GM19452 (cell line): ENCODE data around the gene TRAPPC10.

Source experiments
- ATAC-seq: cut with Tn5 transposase; IDR thresholded peaks from one replicate; pipeline ENCODE4 v1.9.1; 2021; ENCODE audit not compliant: unreplicated experiment

The TRAPPC10 gene

DNA sequence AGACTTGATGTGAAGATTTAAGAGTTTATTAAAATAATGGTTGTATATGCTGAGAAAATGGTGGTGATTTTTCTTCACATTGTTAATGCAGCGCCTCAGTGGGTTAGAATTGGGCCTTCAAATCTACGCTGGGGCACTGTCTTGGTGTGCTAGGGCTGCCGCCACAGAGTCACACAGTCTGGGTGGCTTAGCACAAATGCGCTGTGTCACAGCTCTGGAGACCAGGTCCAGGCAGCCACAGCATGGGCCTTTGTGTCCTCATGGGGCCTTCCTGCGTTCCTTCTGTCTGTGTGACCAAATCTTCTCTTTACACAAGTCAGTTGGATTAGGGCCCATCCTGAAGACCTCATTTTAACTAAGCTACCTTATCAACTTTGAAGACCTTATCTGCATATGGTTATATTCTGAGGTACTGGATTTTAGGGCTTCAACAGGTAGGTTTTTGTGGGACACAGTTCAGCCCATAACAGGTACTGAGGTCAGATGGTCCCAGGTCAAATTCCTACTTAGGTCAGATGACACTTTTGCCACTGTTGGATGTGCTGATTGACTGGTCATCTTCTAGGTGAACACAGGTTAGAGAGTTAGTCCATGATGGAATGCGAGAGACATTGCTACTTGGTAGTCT lies 17.5 kb downstream of the TRAPPC10 start:
- no peak for ATAC-seq

- no peak for ATAC-seq
Measured at GRCh38 chr21:44035244-44035643, 23.1 kb downstream of the TRAPPC10 start.

GRCh38 chr21:44038063-44038462 lies 26.0 kb downstream of the TRAPPC10 start:
- no peak for ATAC-seq

DNA sequence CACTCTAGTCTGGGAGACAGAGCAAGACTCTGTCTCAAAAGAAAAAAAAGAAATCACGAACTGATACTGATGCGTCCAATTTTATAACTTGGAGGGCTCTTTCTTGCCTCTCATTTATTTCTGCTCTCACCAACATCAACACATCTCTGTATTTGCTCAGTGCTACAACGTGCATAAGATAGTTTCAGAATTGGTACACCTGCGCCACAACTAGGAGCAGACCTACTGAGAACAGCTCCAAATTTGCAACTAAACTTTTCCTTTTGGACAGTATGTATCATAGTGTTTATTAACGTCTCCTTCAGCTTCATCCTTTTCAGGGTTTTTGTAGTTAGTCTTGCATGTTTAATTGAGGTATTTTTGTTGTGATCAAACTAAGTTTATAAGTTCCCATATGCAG lies 27.7 kb downstream of the TRAPPC10 start:
- ATAC-seq = no peak

DNA sequence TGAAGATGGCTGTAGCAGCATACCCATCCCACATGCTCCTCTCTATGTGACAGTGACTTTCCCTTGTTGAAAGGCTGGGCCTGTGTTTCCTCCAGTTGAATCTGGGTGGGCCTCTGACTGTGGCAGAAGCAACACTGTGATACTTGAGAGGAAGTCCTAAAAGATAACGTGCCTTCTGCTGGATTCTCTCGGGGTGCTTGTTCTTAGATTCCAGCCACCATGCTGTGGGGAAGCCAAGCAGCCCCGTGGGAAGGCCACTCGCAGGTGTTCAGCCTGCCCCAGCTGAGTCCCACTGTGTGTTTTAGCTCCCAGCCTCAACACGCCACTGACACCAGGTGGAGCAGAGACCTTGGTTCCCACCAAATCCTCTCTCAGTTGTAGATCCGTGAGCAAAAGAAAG lies 31.5 kb downstream of the TRAPPC10 start:
- ATAC-seq = no peak

DNA sequence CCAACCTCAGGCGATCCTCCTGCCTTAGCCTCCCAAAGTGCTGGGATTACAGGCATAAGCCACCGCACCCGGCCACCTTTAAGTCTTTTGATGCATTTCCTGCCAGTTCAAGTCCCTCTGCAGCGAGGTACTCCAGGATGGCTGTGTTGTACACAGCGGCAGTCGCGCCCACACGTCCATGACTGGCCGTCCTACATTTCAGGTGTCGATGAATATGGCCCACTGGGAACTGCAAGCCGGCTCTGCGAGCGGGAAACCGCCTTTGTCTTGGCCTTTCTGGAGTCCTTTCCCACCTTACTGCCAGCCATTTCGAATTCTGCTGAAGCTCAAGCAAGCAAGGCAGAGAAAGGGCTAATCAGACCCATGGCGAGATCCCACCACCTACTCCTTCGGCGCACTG lies 34.6 kb downstream of the TRAPPC10 start:
- ATAC-seq = no peak

- no peak for ATAC-seq
Measured at GRCh38 chr21:44047996-44048560, 36.0 kb downstream of the TRAPPC10 start.

GRCh38 chr21:44049182-44049581 lies 37.1 kb downstream of the TRAPPC10 start:
- ATAC-seq = no peak

- no peak for ATAC-seq
Measured at GRCh38 chr21:44049606-44050005, 37.5 kb downstream of the TRAPPC10 start.

GRCh38 chr21:44050276-44050675 lies 38.2 kb downstream of the TRAPPC10 start:
- ATAC-seq = no peak

GRCh38 chr21:44051462-44051941 lies 39.4 kb downstream of the TRAPPC10 start:
- ATAC-seq = no peak

- no peak for ATAC-seq
Measured at GRCh38 chr21:44052071-44052829, 40.1 kb downstream of the TRAPPC10 start.

DNA sequence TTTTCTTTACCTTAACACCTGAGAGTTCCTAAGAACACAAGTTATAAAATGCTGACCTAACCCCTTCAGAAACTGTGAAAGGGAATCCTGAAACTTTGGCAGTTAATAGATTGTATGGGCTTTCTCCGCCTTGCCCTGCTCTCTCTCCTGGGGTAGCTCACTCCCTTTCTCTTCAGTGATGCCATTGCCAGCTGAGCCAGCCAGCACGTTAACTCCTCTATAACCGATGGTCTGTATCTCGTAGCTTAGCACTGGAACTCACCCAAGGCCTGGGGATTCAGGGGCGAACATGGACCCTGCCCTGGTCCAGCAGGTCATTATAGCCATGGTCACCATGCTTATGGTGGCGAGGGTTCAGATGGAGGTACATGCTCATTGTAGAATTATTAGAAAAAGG lies 40.7 kb downstream of the TRAPPC10 start:
- no peak for ATAC-seq

- no peak for ATAC-seq
Measured at GRCh38 chr21:44053567-44053966, 41.5 kb downstream of the TRAPPC10 start.

DNA sequence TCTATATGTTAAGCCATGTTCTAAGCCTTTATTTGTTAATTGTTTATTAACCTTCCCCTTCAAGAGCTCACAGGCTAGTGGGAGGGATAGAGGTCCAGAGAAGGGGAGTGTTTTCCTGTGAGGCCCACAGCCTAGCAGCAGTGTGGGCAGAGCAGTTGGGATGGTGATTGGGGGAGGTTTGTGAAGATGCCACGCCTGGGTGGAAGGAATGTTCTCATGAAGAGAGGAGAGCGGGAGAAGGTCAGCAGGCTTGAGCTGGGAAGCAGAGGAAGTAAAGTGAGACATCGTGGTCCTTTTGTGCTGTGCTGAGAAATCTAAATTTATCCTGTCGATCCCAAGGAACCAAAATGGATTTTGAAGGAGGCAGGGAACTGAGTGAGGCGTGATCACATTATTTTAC lies 42.6 kb downstream of the TRAPPC10 start:
- no peak for ATAC-seq

GRCh38 chr21:44057055-44057454 lies 44.9 kb downstream of the TRAPPC10 start:
- no peak for ATAC-seq

DNA sequence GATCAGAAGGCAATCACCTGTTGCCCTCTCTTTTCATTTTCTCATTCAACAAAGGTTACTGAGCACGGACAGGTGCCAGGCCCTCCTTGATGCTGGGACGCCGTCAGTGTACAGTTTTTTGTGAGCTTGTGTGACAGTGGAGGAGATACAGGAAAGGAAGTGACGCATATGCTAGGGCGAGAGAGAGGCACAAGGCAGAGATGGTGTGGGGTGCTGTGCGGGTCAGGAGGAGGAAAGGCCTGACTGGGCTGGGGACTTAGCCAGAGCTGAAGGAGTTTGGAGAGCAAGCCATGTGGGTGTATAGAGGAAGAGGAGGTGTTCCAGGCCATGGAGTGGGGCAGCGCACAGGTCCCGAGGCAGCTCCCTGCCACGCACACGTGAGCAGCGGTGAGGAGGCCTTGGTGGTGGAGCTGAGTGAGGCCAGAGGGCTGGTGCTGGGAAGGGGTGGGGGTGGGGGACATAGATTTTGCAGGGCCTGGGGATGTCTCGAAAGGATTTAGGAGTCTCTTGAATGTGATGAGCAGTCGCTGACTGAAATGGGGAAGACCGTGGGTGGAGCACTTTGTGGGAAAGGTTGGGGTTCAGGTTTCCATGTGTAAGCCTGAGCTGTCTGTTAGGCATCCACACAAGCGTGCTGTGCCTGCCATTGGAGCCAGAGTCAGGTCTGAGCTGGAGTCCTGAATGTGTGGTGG lies 46.0 kb downstream of the TRAPPC10 start:
- no peak for ATAC-seq

GRCh38 chr21:44058652-44058964 lies 46.5 kb downstream of the TRAPPC10 start:
- no peak for ATAC-seq

GRCh38 chr21:44058981-44059380 lies 46.9 kb downstream of the TRAPPC10 start:
- ATAC-seq = no peak

DNA sequence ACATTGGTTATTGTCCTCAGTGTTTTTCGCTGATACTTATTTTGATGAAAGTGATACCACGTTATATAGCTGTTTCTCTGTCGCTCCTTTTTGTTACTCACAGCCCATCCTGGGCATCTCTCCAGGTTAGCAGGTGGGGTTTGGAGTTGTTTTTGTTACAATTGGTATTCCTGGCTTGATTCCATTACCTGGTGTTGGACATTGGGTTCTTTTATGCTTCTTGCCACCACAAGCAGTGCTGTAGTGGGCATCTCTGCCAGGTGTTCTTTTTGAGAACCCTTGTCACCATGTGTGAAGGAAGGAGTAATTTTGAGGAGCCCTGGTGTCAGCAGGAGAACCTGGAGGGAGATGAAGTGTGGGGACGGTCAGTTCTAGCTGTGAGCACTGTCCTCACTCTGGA lies 47.6 kb downstream of the TRAPPC10 start:
- ATAC-seq = no peak

- no peak for ATAC-seq
Measured at GRCh38 chr21:44062380-44062779, 50.3 kb downstream of the TRAPPC10 start.
